SHP77 (cell line): ENCODE results near the gene DIP2C.
"Not testable (repeated sequence)": the region's sequence is repeated elsewhere in the genome, so short reads cannot be mapped to it uniquely, and the experiment has no call there.

Experiments used
- DNase-seq, 2 experiments: peaks; one replicate each; lab custom pipeline; 2025; lab: John Stamatoyannopoulos, UW

Gene DIP2C

DNA sequence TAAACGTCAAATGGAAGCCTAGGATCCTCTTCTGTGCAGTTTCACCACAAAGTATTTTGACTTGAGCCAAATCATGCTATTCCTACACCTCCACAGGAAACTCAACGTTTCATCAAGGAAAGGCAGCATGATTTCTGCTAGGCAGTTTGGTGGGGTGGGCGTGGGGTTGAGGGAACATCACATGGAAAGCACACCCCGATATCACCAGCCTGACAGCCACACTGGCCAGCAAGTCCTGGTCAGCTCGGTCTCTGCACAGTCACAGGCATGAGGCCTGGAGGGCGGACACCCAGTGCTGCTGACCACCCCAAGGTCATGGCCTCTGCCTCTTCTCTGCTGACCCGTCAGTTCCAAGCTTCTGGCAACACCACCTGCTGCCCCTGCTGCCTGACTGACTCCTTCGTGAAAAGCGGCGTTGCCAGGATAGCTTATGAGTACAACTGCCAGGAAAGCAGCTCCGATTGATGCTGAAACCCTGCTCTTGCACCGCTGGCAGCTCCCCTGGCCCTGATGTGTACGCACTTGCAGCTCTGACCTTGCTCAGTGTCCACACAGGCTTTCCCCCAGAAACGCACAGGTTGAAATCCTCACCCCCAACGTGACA lies 171.5 kb downstream of the DIP2C start:
- DNase-seq = no peak

DNA sequence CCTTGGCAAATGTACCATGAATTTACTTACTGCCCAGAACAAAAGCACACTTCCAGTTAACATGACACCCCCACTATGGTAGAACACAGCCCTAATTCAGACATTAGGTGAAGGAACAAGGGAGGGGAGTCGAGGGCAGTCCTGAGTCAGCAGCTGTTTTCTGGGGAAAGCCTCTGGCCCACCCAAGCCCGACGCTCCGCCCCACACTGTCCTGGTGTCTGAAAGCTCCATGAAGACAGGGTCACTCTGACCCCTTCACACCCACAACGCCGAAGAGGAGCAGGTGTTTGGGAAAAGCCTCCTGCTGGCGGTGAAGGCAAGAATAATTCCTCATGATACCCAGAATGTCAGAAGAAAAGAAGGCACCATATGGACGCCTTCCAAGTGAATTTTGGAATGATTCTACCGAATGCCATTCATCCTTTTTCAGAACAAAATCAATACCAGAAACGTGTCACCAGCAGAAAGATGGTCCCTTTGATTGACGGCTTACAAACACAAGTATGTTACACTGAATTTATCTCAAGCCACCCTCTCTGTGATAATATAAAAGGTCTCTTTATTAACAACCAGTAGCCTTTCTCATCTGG lies 172.1 kb downstream of the DIP2C start:
- DNase-seq = no peak

DNA sequence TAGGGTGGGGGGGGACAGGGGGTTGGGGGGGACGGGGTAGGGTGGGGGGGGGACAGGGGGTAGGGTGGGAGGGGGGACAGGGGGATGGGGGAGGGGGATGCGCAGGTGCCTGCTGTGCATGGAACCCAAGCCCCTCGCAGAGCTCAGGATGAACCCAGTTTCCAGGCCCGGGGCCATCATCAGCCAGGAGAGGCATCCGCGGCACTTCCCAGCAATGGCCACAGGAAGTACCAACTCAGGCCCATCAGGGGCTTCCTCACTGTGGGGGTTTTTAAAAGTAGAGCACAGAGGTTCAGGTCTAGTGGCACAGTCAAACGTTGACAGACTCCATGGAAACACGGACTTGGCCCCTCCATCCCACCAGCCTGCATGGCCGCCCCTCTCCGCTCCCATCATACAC lies 172.7 kb downstream of the DIP2C start:
- no peak for DNase-seq

DNA sequence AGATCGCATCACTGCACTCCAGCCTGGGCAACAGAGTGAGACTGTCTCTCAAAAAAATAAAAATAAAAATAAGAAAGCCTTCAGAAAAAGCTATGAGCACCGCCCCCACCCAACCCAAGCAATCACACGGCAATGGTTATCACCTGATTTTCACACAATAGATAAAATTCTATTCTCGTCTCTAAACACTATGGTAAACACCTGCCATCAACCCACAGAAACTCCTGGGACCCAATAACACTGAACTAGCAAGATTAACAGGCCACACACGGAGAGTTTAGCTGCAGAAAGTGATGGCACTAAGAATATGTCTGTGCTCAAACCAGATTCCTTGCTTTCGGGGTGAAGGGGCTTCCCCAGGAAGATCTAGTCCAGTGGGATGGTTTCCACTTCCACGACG lies 173.8 kb downstream of the DIP2C start:
- no peak for DNase-seq

DNA sequence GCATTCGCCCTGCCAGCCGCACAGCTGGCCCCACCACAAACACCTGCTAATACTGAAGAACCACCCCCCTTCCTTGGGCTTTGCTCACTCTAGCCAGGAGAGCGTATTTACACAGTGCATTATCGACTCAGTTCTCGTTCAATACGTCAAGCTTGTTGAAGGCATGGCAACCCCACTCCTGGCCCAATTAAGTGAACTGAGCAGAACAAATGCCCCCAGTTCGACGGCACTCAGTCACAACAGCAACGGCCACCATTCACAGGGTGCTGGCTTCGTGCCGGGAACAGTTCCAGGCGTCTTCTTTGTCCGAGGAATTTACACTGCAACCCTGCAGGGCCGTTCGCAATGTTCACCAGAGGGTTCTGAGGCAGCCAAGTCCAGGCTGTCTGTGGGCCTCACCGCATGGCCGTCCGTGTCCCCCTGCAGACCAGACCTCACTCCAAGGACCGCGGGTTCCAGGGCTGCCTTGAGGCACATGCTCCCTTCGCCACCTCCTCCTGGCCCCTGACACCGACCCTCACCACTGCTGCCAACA lies 175.3 kb downstream of the DIP2C start:
- peak; percentile 95 for DNase-seq

DNA sequence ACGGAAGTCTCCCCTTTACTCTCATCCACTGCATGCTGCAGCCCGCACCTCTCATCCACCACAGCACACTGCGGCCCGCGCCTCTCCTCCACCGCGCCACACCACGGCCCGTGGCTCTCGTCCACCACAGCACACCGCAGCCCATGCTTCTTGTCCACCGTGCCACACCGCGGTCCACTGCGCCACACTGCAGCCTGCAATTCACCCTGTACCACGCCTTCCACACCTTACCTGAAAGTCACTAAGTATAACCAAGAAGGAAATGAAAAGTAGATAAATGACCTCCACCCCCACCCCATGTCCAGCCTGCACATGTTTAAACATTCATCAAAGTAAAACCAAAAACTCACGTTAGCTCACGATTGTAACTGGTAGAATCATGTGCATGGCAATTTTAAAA lies 176.1 kb downstream of the DIP2C start:
- DNase-seq = no peak

DNA sequence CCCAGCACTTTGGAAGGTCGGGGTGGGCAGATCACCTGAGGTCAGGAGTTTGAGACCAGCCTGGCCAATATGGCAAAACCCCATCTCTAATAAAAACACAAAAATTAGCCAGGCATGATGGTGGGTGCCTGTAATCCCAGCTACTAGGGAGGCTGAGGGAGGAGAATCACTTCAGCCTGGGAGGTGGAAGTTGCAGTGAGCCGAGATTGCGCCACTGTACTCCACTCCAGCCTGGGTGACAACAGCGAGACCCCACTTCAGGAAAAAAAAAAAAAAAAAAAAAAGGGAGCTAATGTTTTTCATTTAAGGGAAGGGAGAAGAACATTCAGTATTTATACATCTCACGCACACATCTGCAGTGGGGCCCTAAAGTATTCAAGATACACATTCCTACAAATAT lies 176.8 kb downstream of the DIP2C start:
- not testable (repeated sequence) for DNase-seq

DNA sequence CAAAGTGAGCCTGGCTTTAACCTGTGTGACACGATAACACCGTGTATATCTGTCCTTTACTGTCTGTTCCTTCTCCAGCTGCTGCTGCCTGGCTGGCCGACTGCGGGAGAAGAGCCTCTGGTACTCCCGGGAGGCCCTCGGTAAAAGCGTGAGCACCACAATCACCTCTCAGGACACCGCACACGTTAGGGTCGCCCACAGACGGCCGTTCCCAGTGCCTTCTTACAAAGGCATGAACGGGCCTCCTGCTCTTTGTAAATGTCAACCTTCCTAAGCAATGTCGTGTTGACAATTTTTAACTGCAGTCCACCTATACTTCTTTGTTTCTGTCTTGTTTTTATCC lies 177.6 kb downstream of the DIP2C start:
- peak in 1 of 2 experiments; percentile 16 for DNase-seq

DNA sequence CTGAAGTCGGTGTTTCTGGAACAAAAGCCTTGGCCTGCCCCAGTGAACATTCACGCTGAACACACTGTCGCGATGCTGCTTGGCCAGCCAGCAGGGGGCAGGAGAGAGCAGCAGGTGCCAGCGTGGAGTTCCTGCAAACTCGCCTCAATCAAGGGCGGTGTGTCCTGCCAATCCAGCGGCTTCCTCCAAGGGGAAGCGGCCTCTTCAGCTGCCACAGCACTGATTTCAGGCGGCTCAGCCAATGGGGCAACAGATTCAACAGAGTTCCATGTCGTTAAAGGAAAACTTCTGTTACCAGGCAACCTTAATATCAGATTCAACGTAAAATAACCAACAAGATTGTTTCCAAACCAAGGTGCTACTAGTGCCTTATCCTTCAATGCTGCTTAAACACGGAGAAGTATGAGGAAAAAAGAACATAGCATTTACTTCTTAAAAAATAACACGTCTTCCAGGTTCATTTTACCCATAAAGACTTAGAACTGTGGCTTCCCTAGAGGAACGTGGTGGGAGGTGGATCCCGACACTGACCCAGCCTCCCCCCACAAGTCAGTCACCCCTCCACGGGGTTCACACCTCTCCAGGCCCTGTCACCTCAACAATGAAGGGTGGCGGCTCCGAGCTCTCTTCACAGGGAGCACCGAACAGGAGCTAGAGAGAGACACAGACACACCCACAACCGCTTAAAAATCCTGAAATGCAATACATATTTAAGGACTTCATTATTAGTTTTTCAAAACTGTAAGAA lies 178.2 kb downstream of the DIP2C start:
- DNase-seq = peak; percentile 91 to 95

DNA sequence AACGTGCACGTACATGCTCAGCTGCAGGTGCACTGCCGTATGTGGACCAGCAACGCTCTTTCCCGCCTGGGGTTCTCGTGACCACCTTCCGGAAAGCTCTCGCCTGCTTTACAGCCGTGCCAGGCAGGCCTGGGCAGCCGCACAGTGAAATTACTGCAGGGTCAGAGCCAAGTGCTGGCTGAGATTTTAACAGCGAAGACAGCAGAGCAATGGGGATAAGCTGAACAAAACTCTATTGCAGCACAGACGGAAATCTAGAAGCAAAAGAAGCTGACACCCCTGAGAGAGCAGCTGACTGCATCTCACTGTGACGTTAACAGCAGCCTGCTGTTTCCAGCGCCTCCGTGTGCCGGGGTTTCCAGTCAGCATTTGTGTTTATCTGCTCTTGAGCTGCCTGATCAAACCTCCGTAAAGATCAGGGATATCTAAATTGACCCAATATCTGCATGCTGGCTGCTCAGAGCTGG lies 179.0 kb downstream of the DIP2C start:
- DNase-seq = peak in 1 of 2 experiments; percentile 66

DNA sequence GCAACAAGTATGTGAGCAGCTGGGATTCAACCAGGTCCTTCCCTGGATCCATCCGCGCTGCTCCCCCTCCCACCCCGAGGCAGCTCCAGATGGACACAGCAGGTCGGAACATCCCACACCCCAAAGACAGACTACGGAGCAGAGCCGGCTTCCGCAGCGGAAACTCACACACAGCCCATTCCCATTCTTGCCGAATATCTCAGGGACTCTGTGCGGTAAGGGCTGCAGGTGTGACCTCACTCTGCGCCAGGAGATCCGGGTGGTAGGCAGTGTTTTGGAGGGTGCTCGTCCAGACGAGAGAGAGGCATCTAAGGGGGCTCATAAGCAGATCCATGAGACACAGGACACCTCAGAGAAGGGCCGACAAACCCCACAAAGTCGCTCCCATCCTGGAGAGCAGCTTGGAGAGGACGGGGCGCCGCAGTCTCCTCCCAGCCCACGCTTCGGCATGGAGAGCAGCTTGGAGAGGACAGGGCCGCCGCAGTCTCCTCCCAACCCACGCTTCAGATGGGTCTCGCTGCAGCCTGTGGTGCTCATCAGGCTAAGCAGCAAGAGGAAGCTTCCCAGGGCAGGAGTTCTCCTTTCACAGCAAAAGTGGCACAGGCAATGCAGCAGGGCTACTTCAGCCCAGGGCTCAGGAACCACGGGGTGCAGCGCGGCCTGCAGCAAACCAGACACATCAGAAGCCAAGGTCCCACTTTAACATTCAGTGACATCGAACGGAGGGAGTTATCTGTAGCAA lies 179.9 kb downstream of the DIP2C start:
- DNase-seq = no peak

DNA sequence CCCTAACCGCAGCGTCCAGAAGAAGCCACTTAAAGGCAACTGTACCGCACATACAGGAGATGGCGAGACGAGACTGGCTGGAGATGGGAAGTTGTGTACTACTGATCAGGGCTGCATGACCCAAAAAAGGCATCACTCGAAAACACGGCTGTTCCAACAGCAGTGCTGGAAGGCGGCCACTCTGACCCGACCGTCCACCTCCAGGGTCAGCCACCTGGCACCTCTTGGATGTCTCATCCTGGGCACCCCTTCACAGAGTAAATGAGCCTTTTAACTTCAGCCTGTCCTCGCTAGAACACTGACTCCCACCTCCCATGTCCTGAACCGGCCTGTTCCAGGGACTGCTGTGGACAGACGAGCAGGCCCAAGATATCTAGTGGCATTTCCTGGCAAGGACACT lies 180.7 kb downstream of the DIP2C start:
- DNase-seq = no peak

DNA sequence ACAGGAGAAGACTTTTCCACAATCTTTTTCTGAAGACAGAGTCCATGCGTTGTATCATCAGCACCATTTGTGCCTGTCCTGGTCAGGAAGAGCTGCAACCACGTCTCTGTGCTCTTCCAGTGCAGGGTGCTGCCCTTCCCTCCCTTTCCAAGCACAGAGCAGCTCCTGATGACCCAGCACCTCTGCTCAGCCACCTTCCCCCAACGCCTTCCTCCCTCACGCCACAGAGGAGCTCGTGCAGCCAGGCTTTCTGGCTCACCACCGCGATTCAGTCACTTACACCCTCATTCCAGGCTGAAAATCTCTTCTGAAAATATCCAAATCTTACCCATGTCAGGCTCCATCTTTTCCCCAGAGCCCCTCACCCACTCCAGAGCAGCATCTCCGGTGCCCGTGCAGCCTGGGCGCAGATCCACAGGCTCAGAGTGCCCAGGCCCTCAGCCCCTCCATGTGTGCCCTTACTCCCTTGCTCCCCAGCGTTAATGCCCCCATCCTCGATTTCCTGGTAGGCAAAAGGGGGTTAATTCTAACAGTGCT lies 181.5 kb downstream of the DIP2C start:
- no peak for DNase-seq

DNA sequence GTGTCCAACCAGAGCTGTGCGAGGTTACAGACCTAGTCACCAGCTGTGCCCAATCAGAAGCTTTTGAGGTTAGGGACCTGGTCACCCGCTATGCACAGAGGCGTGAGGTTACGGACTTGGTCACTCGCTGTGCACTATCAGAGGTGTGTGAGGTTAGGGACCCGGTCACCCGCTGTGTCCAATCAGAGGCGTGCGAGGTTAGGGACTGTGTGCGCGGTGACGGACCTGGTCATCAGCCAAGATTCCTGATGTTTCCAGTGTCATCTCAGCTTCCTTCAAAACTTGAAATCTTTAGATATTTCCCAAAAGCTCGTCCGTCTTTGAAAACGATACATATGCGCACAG lies 182.1 kb downstream of the DIP2C start:
- no peak for DNase-seq

DNA sequence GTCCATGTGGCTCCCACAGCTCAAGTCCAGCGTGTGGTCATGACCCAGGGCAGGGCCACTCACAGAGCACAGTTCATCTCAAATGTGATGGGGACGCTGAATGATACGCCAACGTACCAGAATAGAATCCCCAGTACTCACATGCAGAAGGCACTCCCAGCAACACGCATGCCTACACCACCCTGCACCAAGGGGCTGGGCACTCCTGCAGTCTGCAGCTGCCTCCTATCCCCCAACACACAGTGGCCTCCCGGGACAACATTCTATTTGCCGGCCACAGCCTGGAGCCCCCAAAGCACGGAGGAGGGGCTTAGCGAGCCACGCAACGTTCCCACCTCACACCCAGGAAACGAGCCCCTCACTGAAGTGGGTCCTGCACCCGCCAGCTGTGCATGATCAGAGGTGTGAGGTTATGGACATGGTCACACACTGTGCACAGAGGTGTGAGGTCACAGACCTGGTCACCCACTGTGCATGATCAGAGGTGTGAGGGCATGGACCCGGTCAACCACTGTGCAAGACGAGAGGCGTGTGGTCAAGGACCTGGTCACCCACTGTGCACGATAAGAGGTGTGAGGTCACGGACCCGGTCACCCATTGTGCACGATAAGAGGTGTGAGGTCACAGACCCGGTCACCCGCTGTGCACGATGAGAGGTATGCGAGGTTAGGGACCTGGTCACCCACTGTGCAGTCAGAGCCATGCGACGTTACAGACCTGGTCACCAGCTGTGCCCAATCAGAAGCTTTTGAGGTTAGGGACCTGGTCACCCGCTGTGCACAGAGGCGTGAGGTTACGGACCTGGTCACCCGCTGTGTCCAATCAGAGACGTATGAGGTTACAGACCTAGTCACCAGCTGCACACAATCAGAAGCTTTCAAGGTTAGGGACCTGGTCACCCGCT lies 182.8 kb downstream of the DIP2C start:
- no peak for DNase-seq

DNA sequence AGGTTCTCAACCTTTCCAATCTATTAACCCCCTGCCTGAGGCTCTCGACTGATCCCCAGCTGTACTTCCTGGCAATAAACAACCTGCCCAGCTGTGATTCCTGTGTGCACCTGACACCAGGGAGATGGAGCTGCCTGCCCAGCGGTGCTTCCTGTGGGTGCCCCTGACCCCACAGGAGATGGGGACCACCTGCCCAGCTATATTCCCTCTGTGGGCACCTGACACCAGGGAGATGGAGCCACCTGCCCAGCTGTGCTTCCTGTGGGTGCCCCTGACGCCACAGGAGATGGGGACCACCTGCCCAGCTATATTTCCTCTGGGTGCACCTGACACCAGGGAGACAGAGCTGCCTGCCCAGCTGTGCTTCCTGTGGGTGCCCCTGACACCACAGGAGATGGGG lies 184.0 kb downstream of the DIP2C start:
- DNase-seq = no peak

DNA sequence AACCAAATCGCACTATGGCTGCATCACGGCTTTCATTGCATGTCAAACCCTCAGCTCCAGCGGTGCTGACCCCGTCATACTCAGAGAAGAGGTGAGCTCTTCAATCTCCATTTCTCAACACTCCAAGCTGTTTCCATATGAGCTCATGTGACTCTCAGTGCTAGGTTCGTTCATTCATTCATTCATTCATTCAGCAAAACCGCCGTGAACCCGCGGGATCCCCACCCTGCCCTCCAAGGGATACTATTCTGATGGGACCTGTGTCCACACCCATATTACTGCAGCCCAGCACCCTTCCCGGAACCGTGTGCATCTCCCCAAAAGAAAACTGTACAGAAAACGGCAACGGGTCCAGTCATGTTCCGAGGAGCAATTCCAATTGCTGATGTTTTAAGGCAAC lies 184.7 kb downstream of the DIP2C start:
- DNase-seq = no peak

DNA sequence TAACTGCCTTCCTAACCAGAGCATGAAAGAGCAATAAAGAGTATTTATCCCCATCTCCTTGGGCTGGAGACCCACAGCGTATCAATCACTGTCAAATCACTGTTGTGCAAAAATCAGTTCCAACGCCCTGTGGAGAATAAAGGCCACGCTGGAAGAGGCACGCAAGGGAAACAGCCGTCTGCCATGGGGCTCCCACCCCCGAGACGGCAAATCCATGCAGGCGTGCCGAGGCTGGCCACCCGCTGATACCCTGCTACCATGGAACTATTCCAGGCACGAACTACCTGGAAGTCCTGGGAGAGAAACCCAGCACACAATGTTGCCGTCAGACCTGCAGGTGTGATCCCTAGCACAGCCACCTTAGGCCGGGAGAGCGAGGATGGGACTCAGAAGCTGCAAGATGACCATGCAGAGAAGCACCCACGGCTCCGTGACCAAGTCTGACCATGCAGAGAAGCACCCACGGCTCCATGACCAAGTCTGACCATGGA lies 185.3 kb downstream of the DIP2C start:
- no peak for DNase-seq

DNA sequence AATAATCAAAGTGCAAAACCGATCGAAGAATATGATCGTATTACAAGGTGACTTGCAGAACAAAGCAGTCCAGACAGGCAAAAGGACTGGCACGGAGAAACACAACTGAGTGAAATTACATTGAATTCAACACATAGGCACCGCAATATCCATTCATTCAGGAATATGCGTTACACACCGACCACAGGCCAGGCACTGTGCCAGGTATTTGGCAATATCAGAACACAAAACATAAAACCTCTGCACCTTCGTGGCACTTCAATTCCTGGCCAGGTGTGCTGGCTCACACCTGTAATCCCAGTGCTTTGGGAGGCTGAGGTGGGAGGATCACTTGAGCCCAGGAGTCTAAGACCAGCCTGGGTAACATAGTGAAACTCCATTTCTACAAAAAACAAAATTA lies 187.9 kb downstream of the DIP2C start:
- no peak for DNase-seq

DNA sequence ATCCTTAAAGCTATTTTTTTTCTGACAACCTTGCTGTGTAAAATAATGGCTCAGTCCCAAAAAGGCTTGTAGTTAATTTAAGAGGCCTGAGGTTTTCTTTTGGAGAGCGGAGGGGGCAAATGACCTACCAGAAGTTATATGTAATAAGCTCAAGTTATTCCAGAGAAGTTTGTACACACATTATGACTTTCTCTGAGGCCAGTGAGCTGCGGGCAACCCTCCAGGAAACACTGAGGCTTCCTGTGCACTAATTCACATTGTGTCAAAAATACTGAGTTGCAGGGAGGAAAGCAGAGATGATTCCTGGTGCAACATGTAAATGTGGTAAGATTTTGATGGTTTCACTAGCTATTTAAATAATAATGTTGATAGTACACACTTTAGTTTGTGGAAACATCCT lies 188.6 kb downstream of the DIP2C start:
- no peak for DNase-seq

DNA sequence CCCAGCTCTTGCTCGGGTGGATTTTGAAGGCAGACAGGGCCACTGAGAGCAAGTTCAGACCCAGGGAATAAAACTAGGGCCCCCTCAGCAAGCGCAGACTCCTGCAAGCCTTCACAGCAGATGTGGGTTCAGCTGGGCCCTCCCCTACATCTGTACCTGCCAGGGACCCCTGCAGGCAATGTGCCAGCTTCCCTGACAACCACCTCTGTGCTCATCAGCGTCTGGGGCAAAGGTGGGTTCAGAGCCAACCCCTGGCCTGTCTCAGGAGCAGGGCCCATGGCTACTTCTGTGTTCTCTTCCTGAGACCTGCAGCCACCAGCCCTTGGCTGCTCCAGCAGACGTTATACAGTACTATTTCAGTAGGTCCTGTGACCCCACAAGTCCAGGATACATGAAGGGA lies 189.5 kb downstream of the DIP2C start:
- no peak for DNase-seq
